Heart left ventricle (tissue), 16 donors: ENCODE results near the gene ZIC2. TPM values are rescaled to one million over a fixed set of nuclear protein-coding genes. Genes with fewer than 3 reads are reported as not detected.

Experiments used
- ATAC-seq, 4 donors: fragments of 200-7000 bp; cut with Tn5 transposase; one replicate each; pipeline ENCODE4 v1.9.1; 2020 to 2022; ENCODE audit warnings: moderate library complexity in 4 of 4, mild to moderate bottlenecking in 3 of 4, moderate number of reproducible peaks in 1 of 4
- DNase-seq, 5 donors: peaks; one replicate each; pipeline ENCODE4 v3.0.0-alpha.2; 2020
- H3K27ac ChIP-seq, 12 donors: fragments of 200-600 bp; sonication (generic) in 4 of 12; one replicate each; pipeline versions ENCODE4 v1.5.0 to v1.8.0; 2016 to 2022; ENCODE audit warnings: mild to moderate bottlenecking in 2 of 12
- H3K27me3 ChIP-seq, 9 donors: fragments of 200-600 bp; sonication (generic) in 2 of 9; one replicate each; pipeline versions ENCODE4 v1.5.1 to v1.8.0; 2016 to 2022; ENCODE audit warnings: mild to moderate bottlenecking in 3 of 9
- H3K36me3 ChIP-seq, 9 donors: fragments of 200-600 bp; sonication (generic) in 2 of 9; one replicate each; pipeline versions ENCODE4 v1.5.0 to v1.8.0; 2018 to 2022; ENCODE audit warnings: mild to moderate bottlenecking in 2 of 9
- H3K4me1 ChIP-seq, 12 donors: fragments of 200-600 bp; sonication (generic) in 4 of 12; one replicate each; pipeline versions ENCODE4 v1.5.0 to v1.8.0; 2016 to 2022; ENCODE audit warnings: mild to moderate bottlenecking in 3 of 12
- H3K4me3 ChIP-seq, 12 donors: fragments of 200-600 bp; sonication (generic) in 4 of 12; one replicate each; pipeline versions ENCODE4 v1.5.0 to v1.8.0; 2017 to 2022; ENCODE audit warnings: mild to moderate bottlenecking in 9 of 12, moderate library complexity in 4 of 12
- H3K9me3 ChIP-seq, 12 donors: fragments of 200-600 bp; sonication (generic) in 4 of 12; one replicate each; pipeline versions ENCODE4 v1.5.0 to v1.8.0; 2016 to 2022; ENCODE audit warnings: mild to moderate bottlenecking in 1 of 12
- POLR2A ChIP-seq, 2 donors: fragments of 450-650 bp; IDR thresholded peaks; one replicate each; pipeline ENCODE4 v1.6.1; 2017; ENCODE audit warnings: antibody characterized with exemption in 2 of 2, mild to moderate bottlenecking in 2 of 2, moderate library complexity in 2 of 2
- WGBS, 4 donors: extraction: QIAGEN DNeasy Blood & Tissue Kit in 2 of 4; methylation state at CpG; one replicate each; pipeline versions ENCODE4 v1.1.5 to v1.1.7; 2013 to 2018; 5-methylcytosine and 5-hydroxymethylcytosine counted together
- intact Hi-C, 10 donors: fragments of 100-400 bp; cut with DNase I; formaldehyde crosslinking; loops; one replicate each; pipeline versions ENCODE4 v1.11.1 to v1.14.2; 2022
- polyA plus RNA-seq, 2 donors: library from polyadenylated mRNA; stranded (reverse); fragments of 200-250 nt; gene quantifications; one replicate each; pipeline ENCODE4 v1.2.3, GENCODE V29; 2013
- total RNA-seq, 9 donors: library from RNA; depleted of rRNA in 2 of 9; stranded (reverse); fragments of >200 nt in 2 of 9; fragmentation: NEBNext Ultra II Directional in 3 of 9; extraction: Animal tissue kit (Norgen Biotek cat#: 25700) in 3 of 9; gene quantifications; one replicate each; pipeline versions ENCODE4 v1.1.0 to v1.2.4, GENCODE V29; 2016 to 2023
- TF ChIP-seq, protein P1 (sequence below), 12 donors: fragments of 200-600 bp; sonication (generic) in 4 of 12; IDR thresholded peaks; one replicate each; pipeline versions ENCODE4 v1.5.0 to v1.8.0; 2018 to 2022; ENCODE audit warnings: antibody characterized with exemption in 12 of 12, mild to moderate bottlenecking in 5 of 12
- donor health status: ischemic (EF 13 %, LVEDD 7.1; RV severe dilation, severe dysfunction).
- donor health status: healthy with polysubstance abuse.
- donor health status: DM: no; HTN: yes; CAD: no.
- donor health status: DM: no; HTN: no; CAD: no.
- donor health status: ischemic (EF 25% LVEDD 6.9; RV normal size, moderate dysfunction).
- donor health status: ischemic (EF 25% LVEDD 5.7; RV mildly dilated, moderate dysfunction).
- donor health status: healthy.
- donor health status: DM: yes; HTN: yes; CAD: no.
- donor health status: ischemic (EF 35%, LVEDD 5.7; RV mildly dilated, moderate dysfunction).
- donor health status: nonischemic (EF 11% LVEDD 7.7; RV severe dilation, severe dysfunction).
- donor health status: DM: yes; HTN: yes; CAD: no.
- donor health status: PGD.
- donor health status: ischemic (EF 29% LVEDD 5.4; RV normal size, mild dysfunction).
- donor health status: nonischemic (EF 23%, LVEDD 6.1; RV moderate dilation, normal function).

Gene ZIC2
- total and polyA plus RNA-seq, 11 donors, result not detected

DNA sequence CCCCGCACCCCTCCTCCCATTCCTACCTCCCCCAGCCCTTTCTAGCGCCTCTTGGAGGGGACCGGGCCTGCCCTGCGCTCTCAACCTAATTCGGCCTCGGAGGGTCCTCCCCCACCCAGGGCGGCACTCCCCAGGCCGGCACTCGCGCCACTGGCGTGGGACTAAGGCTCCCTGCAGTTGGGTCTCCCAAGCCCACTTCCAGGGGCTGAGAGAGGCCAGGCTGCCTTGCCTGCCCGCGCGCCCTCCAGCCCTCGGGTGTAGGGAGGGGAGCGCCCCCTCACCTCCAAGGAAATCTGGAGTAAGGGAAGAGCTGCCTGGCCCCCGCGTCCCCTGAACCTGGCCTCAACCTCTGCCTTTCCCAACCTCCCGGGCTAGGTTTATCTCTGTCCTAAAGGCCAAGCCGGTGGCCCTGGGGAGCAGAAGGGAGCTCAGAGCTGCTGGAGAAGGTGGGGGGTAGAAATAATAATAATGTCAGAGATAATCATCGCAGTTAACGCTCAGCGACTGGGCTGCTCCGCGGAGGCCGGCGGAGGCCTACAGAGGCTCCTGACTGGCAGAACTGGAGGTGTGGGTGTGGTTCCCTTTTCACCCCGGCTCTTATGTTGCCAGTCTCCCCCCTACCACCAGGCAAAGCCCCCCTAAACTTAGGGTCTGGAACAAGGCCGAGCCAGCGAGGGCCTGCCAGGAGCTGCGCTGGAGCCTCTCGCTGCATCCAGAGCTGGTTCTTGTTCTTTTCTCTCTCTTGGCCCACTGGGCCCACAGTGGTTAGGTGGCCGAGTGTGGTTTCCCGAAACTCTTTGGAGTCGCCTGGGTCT is 9.6 kb downstream of the ZIC2 start:
- H3K4me3 ChIP-seq, result no peak overlapping the region
- H3K4me1 ChIP-seq, result peaks cover 0 to 28% (median 0%) of the 10 kb centered on the region in 12 donors
- no peaks in the 10 kb centered on the region for H3K36me3 ChIP-seq
- ATAC-seq (no peak), DNase-seq (no peak)
- no peaks in the 10 kb centered on the region for H3K9me3 ChIP-seq
- WGBS, 4 donors, result 6 to 7% (median 7%) methylated on average over 14 to 35 of the region's 35 CpGs
- peaks cover 90 to 100% (median 100%) of the 10 kb centered on the region in 9 donors for H3K27me3 ChIP-seq
- H3K27ac ChIP-seq, result no peak overlapping the region
- TF ChIP-seq, protein P1, sequence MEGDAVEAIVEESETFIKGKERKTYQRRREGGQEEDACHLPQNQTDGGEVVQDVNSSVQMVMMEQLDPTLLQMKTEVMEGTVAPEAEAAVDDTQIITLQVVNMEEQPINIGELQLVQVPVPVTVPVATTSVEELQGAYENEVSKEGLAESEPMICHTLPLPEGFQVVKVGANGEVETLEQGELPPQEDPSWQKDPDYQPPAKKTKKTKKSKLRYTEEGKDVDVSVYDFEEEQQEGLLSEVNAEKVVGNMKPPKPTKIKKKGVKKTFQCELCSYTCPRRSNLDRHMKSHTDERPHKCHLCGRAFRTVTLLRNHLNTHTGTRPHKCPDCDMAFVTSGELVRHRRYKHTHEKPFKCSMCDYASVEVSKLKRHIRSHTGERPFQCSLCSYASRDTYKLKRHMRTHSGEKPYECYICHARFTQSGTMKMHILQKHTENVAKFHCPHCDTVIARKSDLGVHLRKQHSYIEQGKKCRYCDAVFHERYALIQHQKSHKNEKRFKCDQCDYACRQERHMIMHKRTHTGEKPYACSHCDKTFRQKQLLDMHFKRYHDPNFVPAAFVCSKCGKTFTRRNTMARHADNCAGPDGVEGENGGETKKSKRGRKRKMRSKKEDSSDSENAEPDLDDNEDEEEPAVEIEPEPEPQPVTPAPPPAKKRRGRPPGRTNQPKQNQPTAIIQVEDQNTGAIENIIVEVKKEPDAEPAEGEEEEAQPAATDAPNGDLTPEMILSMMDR (IDR thresholded peaks at IDR 0.05), result no peak
- TF ChIP-seq POLR2A (IDR thresholded peaks at IDR 0.05), result no peak
- intact Hi-C loops, result no loop called here

GRCh38 chr13:99991828-99992775 is 10.5 kb downstream of the ZIC2 start:
- H3K9me3 ChIP-seq, result no peaks in the 10 kb centered on the region
- H3K36me3 ChIP-seq, result no peaks in the 10 kb centered on the region
- H3K27ac ChIP-seq, result no peak overlapping the region
- peaks cover 89 to 100% (median 100%) of the 10 kb centered on the region in 9 donors for H3K27me3 ChIP-seq
- H3K4me3 ChIP-seq, result no peak overlapping the region
- DNase-seq, result no peak
- 7 to 10% (median 8%) methylated on average over 35 to 36 of the region's 36 CpGs for WGBS, 4 donors
- ATAC-seq, result no peak
- peaks cover 0 to 28% (median 0%) of the 10 kb centered on the region in 12 donors for H3K4me1 ChIP-seq
- no peak for TF ChIP-seq POLR2A (IDR thresholded peaks at IDR 0.05)
- TF ChIP-seq, protein P1 (IDR thresholded peaks at IDR 0.05), result no peak
- intact Hi-C loops, result no loop called here

DNA sequence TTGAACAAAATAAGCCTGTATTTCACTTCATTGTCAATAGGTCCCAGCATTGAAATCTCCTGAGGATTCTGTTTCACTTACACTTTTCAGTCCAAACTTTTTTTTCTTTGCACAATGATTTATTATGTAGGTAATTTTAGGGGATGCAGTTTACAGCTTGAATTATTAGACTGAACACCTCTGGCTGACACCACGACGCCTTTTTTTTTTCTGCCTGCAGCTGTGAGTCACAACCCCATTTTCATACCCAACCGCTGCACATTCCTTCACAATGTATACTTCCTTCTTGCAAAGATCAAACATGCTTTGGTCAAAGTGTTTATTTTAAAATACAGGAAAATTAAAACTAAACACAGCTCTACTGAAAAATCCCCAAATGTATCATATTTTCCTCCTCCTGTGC is 11.4 kb downstream of the ZIC2 start:
- TF ChIP-seq, protein P1 (IDR thresholded peaks at IDR 0.05), result no peak
- no peak for TF ChIP-seq POLR2A (IDR thresholded peaks at IDR 0.05)
- 6 to 13% (median 11%) methylated on average over 3 of the region's 3 CpGs for WGBS, 4 donors
- Histone ChIP-seq H3K36me3 (no peaks in the 10 kb centered on the region), H3K9me3 (no peaks in the 10 kb centered on the region), H3K4me3 (no peak overlapping the region), H3K27me3 (peaks cover 89 to 100% (median 100%) of the 10 kb centered on the region in 9 donors), H3K27ac (no peak overlapping the region), H3K4me1 (peaks cover 0 to 28% (median 0%) of the 10 kb centered on the region in 12 donors)
- intact Hi-C loops, result no loop called here
- no peak for ATAC-seq
- no peak for DNase-seq
